ENCODE results near the gene KIF22.

- no peak for TF ChIP-seq CTCF (IDR thresholded peaks at IDR 0.05)
- no peak for TF ChIP-seq POLR2A (IDR thresholded peaks at IDR 0.05)
Observed at GRCh38 chr16:29835926-29836325, 45.4 kb downstream of the KIF22 start.
